ENCODE results near the gene UGT3A1.

GRCh38 chr5:35947085-35947484 lies 44.1 kb downstream of the UGT3A1 start:
- no peak for TF ChIP-seq CTCF (IDR thresholded peaks at IDR 0.05; ENCODE audit: extremely low read depth in 1 of 2, insufficient read depth in 1 of 2, low read depth in 1 of 2, low read length in 2 of 2)
- TF ChIP-seq POLR2AphosphoS5 (IDR thresholded peaks at IDR 0.05; ENCODE audit: insufficient read depth, low read depth, low read length), result no peak
- no peak for TF ChIP-seq JUN (IDR thresholded peaks at IDR 0.05; ENCODE audit: borderline replicate concordance, insufficient read depth, insufficient read length, low read depth)
- TF ChIP-seq MAX (IDR thresholded peaks at IDR 0.05; ENCODE audit: insufficient read depth, insufficient read length), result no peak

All from endothelial cell of umbilical vein (primary cell).